ENCODE data around the gene ICAM2. TPM values are rescaled to one million over a fixed set of nuclear protein-coding genes. Genes with fewer than 3 reads are reported as not detected.

ICAM2 gene
- total and polyA plus RNA-seq, 2 donors (not counting 1 experiment from before 2014, with no cell fraction given) = 48.7 to 149 TPM

DNA sequence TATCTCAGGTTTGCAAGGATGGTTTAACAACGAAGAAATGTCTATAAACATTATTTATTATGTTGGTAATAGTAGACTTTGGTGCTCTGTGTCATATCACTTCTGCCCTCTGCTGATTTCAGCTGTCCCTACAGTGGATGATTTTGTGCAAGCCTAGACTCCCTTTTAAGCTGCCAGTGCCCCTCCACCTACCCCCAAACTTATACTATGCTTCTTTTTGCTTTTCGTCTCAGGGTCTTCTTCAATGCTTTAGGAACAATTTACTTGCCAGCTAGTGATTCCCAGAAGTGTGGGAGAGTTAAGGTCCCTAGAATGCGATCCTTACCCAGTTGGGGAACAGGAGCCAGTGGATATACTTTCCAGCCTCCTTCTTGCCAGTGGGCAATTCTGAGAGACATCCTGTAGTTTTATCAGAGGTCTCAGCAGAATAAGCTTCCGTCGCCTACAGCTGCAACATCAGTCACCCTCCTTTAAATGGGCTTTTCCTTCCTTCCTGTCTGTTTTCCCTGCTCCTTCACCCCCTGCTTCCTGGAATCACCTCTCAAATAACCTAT, 4.1 kb downstream of the ICAM2 start:
- TF ChIP-seq EZH2 (IDR thresholded peaks at IDR 0.05; ENCODE audit: borderline replicate concordance, insufficient read depth, low read depth, low read length, poor library complexity, severe bottlenecking) = no peak
- TF ChIP-seq, protein P1, sequence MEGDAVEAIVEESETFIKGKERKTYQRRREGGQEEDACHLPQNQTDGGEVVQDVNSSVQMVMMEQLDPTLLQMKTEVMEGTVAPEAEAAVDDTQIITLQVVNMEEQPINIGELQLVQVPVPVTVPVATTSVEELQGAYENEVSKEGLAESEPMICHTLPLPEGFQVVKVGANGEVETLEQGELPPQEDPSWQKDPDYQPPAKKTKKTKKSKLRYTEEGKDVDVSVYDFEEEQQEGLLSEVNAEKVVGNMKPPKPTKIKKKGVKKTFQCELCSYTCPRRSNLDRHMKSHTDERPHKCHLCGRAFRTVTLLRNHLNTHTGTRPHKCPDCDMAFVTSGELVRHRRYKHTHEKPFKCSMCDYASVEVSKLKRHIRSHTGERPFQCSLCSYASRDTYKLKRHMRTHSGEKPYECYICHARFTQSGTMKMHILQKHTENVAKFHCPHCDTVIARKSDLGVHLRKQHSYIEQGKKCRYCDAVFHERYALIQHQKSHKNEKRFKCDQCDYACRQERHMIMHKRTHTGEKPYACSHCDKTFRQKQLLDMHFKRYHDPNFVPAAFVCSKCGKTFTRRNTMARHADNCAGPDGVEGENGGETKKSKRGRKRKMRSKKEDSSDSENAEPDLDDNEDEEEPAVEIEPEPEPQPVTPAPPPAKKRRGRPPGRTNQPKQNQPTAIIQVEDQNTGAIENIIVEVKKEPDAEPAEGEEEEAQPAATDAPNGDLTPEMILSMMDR (IDR thresholded peaks at IDR 0.05) = peak; percentile 35
- H3K9me3 Mint-ChIP-seq (ENCODE audit: insufficient read depth) = no peaks in the 10 kb centered on the region
- peaks cover 85% of the 10 kb centered on the region for H3K79me2 ChIP-seq (ENCODE audit: control insufficient read depth, insufficient read depth, low read length)
- no peak for ATAC-seq (ENCODE audit: low read depth)
- 11% methylated on average over 3 of the region's 5 CpGs for WGBS (ENCODE audit: insufficient coverage)
- ChIA-PET CTCF (interaction anchor here (1.0 to 3.5 kb wide), 22 partner anchors 9 to 264 kb away, joined by 3 to 37 read pairs (median 5); partner anchors contain the start of genes GH1 and PRR29), POLR2A (interaction anchor here (0.5 to 1.4 kb wide), 2 partner anchors 70 to 129 kb away, joined by 4 read pairs; no protein-coding TSS in a partner anchor)
- intact Hi-C loops (cut with micrococcal nuclease) = loop anchor here (1.0 kb wide), 1 partner anchor 18 kb away; the partner anchor contains the start of gene PRR29
- no peaks in the 10 kb centered on the region for H3K27me3 Mint-ChIP-seq
- peak overlapping the region; percentile 7 to 57 (median 11) for H3K4me3 ChIP-seq (ENCODE audit: control extremely low read depth in 1 of 5, extremely low read depth in 1 of 5, insufficient read depth in 1 of 5, low read depth in 2 of 5, low read length in 4 of 5)
- peak overlapping the region; percentile 80 for H3K4me3 Mint-ChIP-seq
- no peaks in the 10 kb centered on the region for H3K9me3 ChIP-seq (ENCODE audit: control extremely low read depth in 1 of 3, control insufficient read depth in 2 of 3, insufficient read depth in 1 of 3, low read length in 2 of 3)
- peak overlapping the region; percentile 90 for H3K27ac Mint-ChIP-seq
- peaks cover 0 to 14% of the 10 kb centered on the region in 2 experiments for H3K36me3 ChIP-seq (replicated peaks in 1 of 2; ENCODE audit: control extremely low read depth in 1 of 2, control insufficient read depth in 1 of 2, extremely low read depth in 1 of 2, insufficient read depth in 2 of 2, low read length in 1 of 2)
- H3K4me2 ChIP-seq (replicated peaks; ENCODE audit: low read depth, low read length, poor library complexity, severe bottlenecking) = peak overlapping the region; percentile 76
- peak overlapping the region; percentile 51 for H3K9ac ChIP-seq (ENCODE audit: low read length)
- peaks cover 74% of the 10 kb centered on the region for H3K4me1 Mint-ChIP-seq
- H2AFZ ChIP-seq (ENCODE audit: insufficient read depth, low read depth, low read length, poor library complexity, severe bottlenecking) = peak overlapping the region; percentile 18
- H3K4me1 ChIP-seq (ENCODE audit: control insufficient read depth in 2 of 2, insufficient read depth in 2 of 2, low read length in 2 of 2) = peaks cover 69 to 71% of the 10 kb centered on the region in 2 donors
- H3K27me3 ChIP-seq (replicated peaks in 1 of 4; ENCODE audit: control extremely low read depth in 1 of 4, control insufficient read depth in 3 of 4, insufficient read depth in 4 of 4, low read length in 3 of 4) = no peaks in the 10 kb centered on the region
- H3K27ac ChIP-seq (ENCODE audit: low read length in 2 of 2) = peak overlapping the region; percentile 53 to 99
- H4K20me1 ChIP-seq (ENCODE audit: control insufficient read depth, insufficient read depth, low read length, poor library complexity, severe bottlenecking) = peaks cover 37% of the 10 kb centered on the region
- DNase-seq = no peak

GRCh38 chr17:64015447-64015846, 5.0 kb downstream of the ICAM2 start:
- H3K4me1 ChIP-seq (ENCODE audit: control insufficient read depth in 2 of 2, insufficient read depth in 2 of 2, low read length in 2 of 2) = peaks cover 63 to 64% of the 10 kb centered on the region in 2 donors
- H3K27me3 Mint-ChIP-seq = no peaks in the 10 kb centered on the region
- ChIA-PET POLR2A (no interaction called here), CTCF (no interaction called here)
- H3K4me3 ChIP-seq (ENCODE audit: control extremely low read depth in 1 of 5, extremely low read depth in 1 of 5, insufficient read depth in 1 of 5, low read depth in 2 of 5, low read length in 4 of 5) = peak overlapping the region in 1 of 5 experiments; percentile 56
- H3K27ac Mint-ChIP-seq = peak overlapping the region; percentile 68
- H3K36me3 ChIP-seq (replicated peaks in 1 of 2; ENCODE audit: control extremely low read depth in 1 of 2, control insufficient read depth in 1 of 2, extremely low read depth in 1 of 2, insufficient read depth in 2 of 2, low read length in 1 of 2) = peaks cover 0 to 22% of the 10 kb centered on the region in 2 experiments
- DNase-seq = no peak
- WGBS (ENCODE audit: insufficient coverage) = no CpG with 5 or more reads among the region's 6 CpGs
- intact Hi-C loops (cut with micrococcal nuclease) = no loop called here
- TF ChIP-seq EZH2 (IDR thresholded peaks at IDR 0.05; ENCODE audit: borderline replicate concordance, insufficient read depth, low read depth, low read length, poor library complexity, severe bottlenecking) = no peak
- TF ChIP-seq, protein P1 (IDR thresholded peaks at IDR 0.05) = no peak
- no peaks in the 10 kb centered on the region for H3K9me3 Mint-ChIP-seq (ENCODE audit: insufficient read depth)
- H3K27ac ChIP-seq (ENCODE audit: low read length in 2 of 2) = peak overlapping the region; percentile 64 to 99
- H3K9me3 ChIP-seq (ENCODE audit: control extremely low read depth in 1 of 3, control insufficient read depth in 2 of 3, insufficient read depth in 1 of 3, low read length in 2 of 3) = no peaks in the 10 kb centered on the region
- no peak overlapping the region for H2AFZ ChIP-seq (ENCODE audit: insufficient read depth, low read depth, low read length, poor library complexity, severe bottlenecking)
- H4K20me1 ChIP-seq (ENCODE audit: control insufficient read depth, insufficient read depth, low read length, poor library complexity, severe bottlenecking) = peaks cover 45% of the 10 kb centered on the region
- H3K79me2 ChIP-seq (ENCODE audit: control insufficient read depth, insufficient read depth, low read length) = peaks cover 93% of the 10 kb centered on the region
- peak overlapping the region; percentile 3 for H3K9ac ChIP-seq (ENCODE audit: low read length)
- H3K4me3 Mint-ChIP-seq = peak overlapping the region; percentile 39
- no peak for ATAC-seq (ENCODE audit: low read depth)
- H3K4me1 Mint-ChIP-seq = peaks cover 73% of the 10 kb centered on the region
- H3K27me3 ChIP-seq (replicated peaks in 1 of 4; ENCODE audit: control extremely low read depth in 1 of 4, control insufficient read depth in 3 of 4, insufficient read depth in 4 of 4, low read length in 3 of 4) = no peaks in the 10 kb centered on the region
- peak overlapping the region; percentile 76 for H3K4me2 ChIP-seq (replicated peaks; ENCODE audit: low read depth, low read length, poor library complexity, severe bottlenecking)
